Renal cortical epithelial cell (primary cell): Measurements from ENCODE around the gene CLK4. TPM values are rescaled to one million over a fixed set of nuclear protein-coding genes. Genes with fewer than 3 reads are reported as not detected.

Experiments
- DNase-seq: peaks from one replicate; pipeline ENCODE4 v3.0.0-alpha.2; 2011; ENCODE audit warnings: low read depth
- total RNA-seq: library from RNA; depleted of rRNA; stranded (reverse); fragments of >200 nt; gene quantifications from 2 replicates; pipeline ENCODE4 v1.2.3, GENCODE V29; 2014

CLK4 gene
- total RNA-seq, 1 donor from 2014 or later: 32.8 TPM

- no peak for DNase-seq
Measured at GRCh38 chr5:178637356-178638074, 10.7 kb upstream of the CLK4 start.

GRCh38 chr5:178632285-178632684 lies 5.4 kb upstream of the CLK4 start:
- DNase-seq: no peak

- DNase-seq: no peak
Measured at GRCh38 chr5:178630951-178631350, 4.1 kb upstream of the CLK4 start.

GRCh38 chr5:178630475-178630930 lies 3.7 kb upstream of the CLK4 start:
- peak; percentile 38 for DNase-seq

- no peak for DNase-seq
Measured at GRCh38 chr5:178627259-178627598, 379 bp upstream of the CLK4 start.

- DNase-seq: no peak
Measured at GRCh38 chr5:178625679-178626483, 969 bp downstream of the CLK4 start.

- peak; percentile 14 for DNase-seq
Measured at GRCh38 chr5:178624631-178625546, 2.0 kb downstream of the CLK4 start.

GRCh38 chr5:178622679-178623247 lies 4.1 kb downstream of the CLK4 start:
- DNase-seq: no peak

- no peak for DNase-seq
Measured at GRCh38 chr5:178619390-178619789, 7.5 kb downstream of the CLK4 start.

GRCh38 chr5:178612299-178612698 lies 14.6 kb downstream of the CLK4 start:
- no peak for DNase-seq

GRCh38 chr5:178606269-178606668 lies 20.6 kb downstream of the CLK4 start:
- DNase-seq: no peak

GRCh38 chr5:178605788-178606187 lies 21.1 kb downstream of the CLK4 start:
- no peak for DNase-seq

- no peak for DNase-seq
Measured at GRCh38 chr5:178602752-178603151, 24.1 kb downstream of the CLK4 start.

- no peak for DNase-seq
Measured at GRCh38 chr5:178595750-178596149, 31.1 kb downstream of the CLK4 start.

- no peak for DNase-seq
Measured at GRCh38 chr5:178595150-178595549, 31.7 kb downstream of the CLK4 start.

- no peak for DNase-seq
Measured at GRCh38 chr5:178590924-178591423, 35.9 kb downstream of the CLK4 start.

- DNase-seq: peak; percentile 33
Measured at GRCh38 chr5:178590141-178590923, 36.5 kb downstream of the CLK4 start, which contains the start of gene COL23A1. Gene COL23A1, minus strand, starts transcription at chr5:178590393.

GRCh38 chr5:178589180-178590140 lies 37.4 kb downstream of the CLK4 start:
- DNase-seq: no peak

GRCh38 chr5:178588769-178589168 lies 38.1 kb downstream of the CLK4 start:
- DNase-seq: no peak
